B cell (primary cell): ENCODE results near the gene KDM4D. TPM values are rescaled to one million over a fixed set of nuclear protein-coding genes. Genes with fewer than 3 reads are reported as not detected.

Experiments used
- ATAC-seq: fragments of 200-7000 bp; cut with Tn5 transposase; one replicate; pipeline ENCODE4 v1.10.0; 2021; ENCODE audit warnings: low read depth, mild to moderate bottlenecking, moderate number of reproducible peaks, moderate library complexity
- CTCF ChIA-PET: fragments of 350-600 bp; sonication (Branson Sonifier 250); formaldehyde crosslinking; loops from one replicate; lab custom pipeline; 2021; ENCODE audit warnings: antibody characterized with exemption, inconsistent platforms; lab: Charles Lee
- POLR2A ChIA-PET: fragments of 350-600 bp; sonication (Branson Sonifier 250); formaldehyde crosslinking; loops from one replicate; lab custom pipeline; 2021; ENCODE audit warnings: antibody characterized with exemption; lab: Charles Lee
- DNase-seq: peaks from one replicate; pipeline ENCODE4 v3.0.0; 2013
- H2AFZ ChIP-seq: 2 replicates; pipeline ENCODE4 v1.6.1; 2012; ENCODE audit warnings: mild to moderate bottlenecking, low read depth, low read length; ENCODE audit not compliant: insufficient read depth, poor library complexity, severe bottlenecking
- H3K27ac ChIP-seq, 2 donors: 1 replicate in 1 of 2; 2 replicates in 1 of 2; pipeline ENCODE4 v1.5.1; 2012 to 2013; ENCODE audit warnings: low read length in 2 of 2, mild to moderate bottlenecking in 2 of 2, moderate library complexity in 1 of 2
- H3K27me3 ChIP-seq, 4 experiments: fragments of 200-600 bp in 1 of 4; sonication (generic) in 1 of 4; replicated peaks in 1 of 4; 1 replicate in 2 of 4; 2 replicates in 2 of 4; pipeline versions ENCODE4 v1.6.1 to v1.7.0; 2013 to 2016; ENCODE audit warnings: low read length in 3 of 4, mild to moderate bottlenecking in 2 of 4, mixed read lengths in 1 of 4, moderate library complexity in 1 of 4; ENCODE audit not compliant: insufficient read depth in 4 of 4, control insufficient read depth in 3 of 4; ENCODE audit errors: control extremely low read depth in 1 of 4
- H3K36me3 ChIP-seq, 2 experiments: replicated peaks in 1 of 2; 1 replicate in 1 of 2; 2 replicates in 1 of 2; pipeline versions ENCODE4 v1.6.1 to v1.7.1; 2013; ENCODE audit warnings: low read length in 1 of 2; ENCODE audit not compliant: insufficient read depth in 2 of 2, control insufficient read depth in 1 of 2; ENCODE audit errors: control extremely low read depth in 1 of 2, extremely low read depth in 1 of 2
- H3K4me1 ChIP-seq, 2 donors: fragments of 200-600 bp in 1 of 2; sonication (generic) in 1 of 2; 1 replicate in 1 of 2; 2 replicates in 1 of 2; pipeline versions ENCODE4 v1.5.1 to v1.6.1; 2013 to 2017; ENCODE audit warnings: low read length in 2 of 2; ENCODE audit not compliant: control insufficient read depth in 2 of 2, insufficient read depth in 2 of 2
- H3K4me2 ChIP-seq: replicated peaks from 2 replicates; pipeline ENCODE3; 2012; ENCODE audit warnings: mild to moderate bottlenecking, low read depth, low read length; ENCODE audit not compliant: poor library complexity, severe bottlenecking
- H3K4me3 ChIP-seq, 5 experiments: fragments of 200-600 bp in 1 of 5; sonication (generic) in 1 of 5; 1 replicate in 3 of 5; 2 replicates in 2 of 5; pipeline versions ENCODE4 v1.5.1 to v1.7.0; 2011 to 2016; ENCODE audit warnings: low read length in 4 of 5, mild to moderate bottlenecking in 4 of 5, low read depth in 2 of 5, control low read depth in 1 of 5, moderate library complexity in 1 of 5; ENCODE audit not compliant: insufficient read depth in 1 of 5; ENCODE audit errors: control extremely low read depth in 1 of 5, extremely low read depth in 1 of 5
- H3K79me2 ChIP-seq: fragments of 200-600 bp; sonication (generic); one replicate; pipeline ENCODE4 v1.6.0; 2016; ENCODE audit warnings: low read length; ENCODE audit not compliant: control insufficient read depth, insufficient read depth
- H3K9ac ChIP-seq: fragments of 200-600 bp; sonication (generic); 2 replicates; pipeline ENCODE4 v1.6.1; 2017; ENCODE audit warnings: mild to moderate bottlenecking, low read length, moderate library complexity
- H3K9me3 ChIP-seq, 3 donors: one replicate each; pipeline versions ENCODE4 v1.6.1 to v1.7.1; 2013; ENCODE audit warnings: low read length in 2 of 3; ENCODE audit not compliant: control insufficient read depth in 2 of 3, insufficient read depth in 1 of 3; ENCODE audit errors: control extremely low read depth in 1 of 3
- H4K20me1 ChIP-seq: 2 replicates; pipeline ENCODE4 v1.6.0; 2012; ENCODE audit warnings: mild to moderate bottlenecking, low read length; ENCODE audit not compliant: insufficient read depth, control insufficient read depth, poor library complexity, severe bottlenecking
- H3K27ac Mint-ChIP-seq: one replicate; pipeline ENCODE4 v1.8.0; 2021; ENCODE audit warnings: mixed read lengths
- H3K27me3 Mint-ChIP-seq: one replicate; pipeline ENCODE4 v1.8.0; 2021; ENCODE audit warnings: mixed read lengths
- H3K4me1 Mint-ChIP-seq: one replicate; pipeline ENCODE4 v1.8.0; 2021; ENCODE audit warnings: mixed read lengths
- H3K4me3 Mint-ChIP-seq: one replicate; pipeline ENCODE4 v1.8.0; 2021; ENCODE audit warnings: mixed read lengths
- H3K9me3 Mint-ChIP-seq: one replicate; pipeline ENCODE4 v1.8.0; 2022; ENCODE audit warnings: mixed read lengths; ENCODE audit not compliant: insufficient read depth
- CTCF ChIP-seq: fragments of 200-600 bp; IDR thresholded peaks from one replicate; pipeline ENCODE4 v1.8.0; 2022; ENCODE audit warnings: antibody characterized with exemption, mild to moderate bottlenecking
- EZH2 ChIP-seq: IDR thresholded peaks from 2 replicates; pipeline ENCODE4 v1.6.1; 2012; ENCODE audit warnings: borderline replicate concordance, low read depth, mild to moderate bottlenecking, moderate library complexity, low read length; ENCODE audit not compliant: insufficient read depth, poor library complexity, severe bottlenecking
- WGBS: methylation state at CpG from one replicate; pipeline ENCODE4 v1.1.5; 2013; ENCODE audit warnings: missing lambda C conversion rate; ENCODE audit not compliant: insufficient coverage; 5-methylcytosine and 5-hydroxymethylcytosine counted together
- intact Hi-C: fragments of 100-400 bp; cut with micrococcal nuclease; formaldehyde crosslinking; loops from one replicate; pipeline ENCODE4 v1.10.0; 2022
- polyA plus RNA-seq: library from polyadenylated mRNA; depleted of rRNA; stranded (reverse); fragments of >200 nt; gene quantifications from 2 replicates; pipeline ENCODE4 v1.2.3, GENCODE V29; 2012
- total RNA-seq, 2 donors: library from RNA; stranded (reverse); fragments of 120-200 nt in 1 of 2; gene quantifications; 1 replicate in 1 of 2; 2 replicates in 1 of 2; pipeline versions ENCODE4 v1.2.3 to v1.2.4, GENCODE V29; 2013 to 2022

Gene KDM4D
- total and polyA plus RNA-seq, 2 donors (not counting 1 experiment from before 2014, with no cell fraction given) = 0.44 to 0.58 TPM

- no peak for DNase-seq
- intact Hi-C loops = no loop called here
- Histone ChIP-seq H3K36me3 (no peaks in the 10 kb centered on the region), H3K4me3 (no peak overlapping the region), H3K79me2 (no peaks in the 10 kb centered on the region), H2AFZ (no peak overlapping the region), H3K4me2 (no peak overlapping the region), H3K27me3 (peaks cover 0 to 11% (median 8%) of the 10 kb centered on the region in 4 experiments), H4K20me1 (no peaks in the 10 kb centered on the region), H3K9me3 (peaks cover 0 to 3% (median 0%) of the 10 kb centered on the region in 3 donors), H3K27ac (no peak overlapping the region), H3K4me1 (no peaks in the 10 kb centered on the region), H3K9ac (no peak overlapping the region)
- no peak overlapping the region for H3K4me3 Mint-ChIP-seq
- H3K27me3 Mint-ChIP-seq = peaks cover 52% of the 10 kb centered on the region
- no peak for ATAC-seq
- no peaks in the 10 kb centered on the region for H3K4me1 Mint-ChIP-seq
- CTCF ChIA-PET = no interaction called here
- WGBS = no CpG with 5 or more reads among the region's 1 CpG
- no peak overlapping the region for H3K27ac Mint-ChIP-seq
- H3K9me3 Mint-ChIP-seq = no peaks in the 10 kb centered on the region
- POLR2A ChIA-PET = no interaction called here
- TF ChIP-seq EZH2 = no peak
Observed at GRCh38 chr11:95042239-95042638, 68.7 kb downstream of the KDM4D start.

GRCh38 chr11:95042906-95043305 is 69.4 kb downstream of the KDM4D start:
- Histone ChIP-seq H2AFZ (no peak overlapping the region), H3K9me3 (peaks cover 0 to 2% (median 0%) of the 10 kb centered on the region in 3 donors), H3K4me1 (no peaks in the 10 kb centered on the region), H3K27me3 (peaks cover 0 to 11% (median 7%) of the 10 kb centered on the region in 4 experiments), H4K20me1 (no peaks in the 10 kb centered on the region), H3K79me2 (no peaks in the 10 kb centered on the region), H3K4me2 (no peak overlapping the region), H3K4me3 (no peak overlapping the region), H3K36me3 (no peaks in the 10 kb centered on the region), H3K27ac (no peak overlapping the region), H3K9ac (no peak overlapping the region)
- Mint-ChIP-seq H3K27ac (no peak overlapping the region), H3K4me1 (no peaks in the 10 kb centered on the region), H3K4me3 (no peak overlapping the region), H3K27me3 (peaks cover 53% of the 10 kb centered on the region), H3K9me3 (no peaks in the 10 kb centered on the region)
- TF ChIP-seq CTCF (no peak), EZH2 (no peak)
- no peak for DNase-seq
- POLR2A ChIA-PET = no interaction called here
- 79% methylated on average over 3 of the region's 3 CpGs for WGBS
- intact Hi-C loops = no loop called here
- ATAC-seq = no peak
- CTCF ChIA-PET = interaction anchor here (1.4 kb wide), 1 partner anchor 24 kb away, joined by 3 read pairs; no protein-coding TSS in a partner anchor
